GM18867 (cell line): ENCODE measurements around the gene DNAH6.
"Not testable (repeated sequence)": the region's sequence is repeated elsewhere in the genome, so short reads cannot be mapped to it uniquely, and the experiment has no call there.

Experiments
- ATAC-seq: cut with Tn5 transposase; IDR thresholded peaks from one replicate; pipeline ENCODE4 v1.9.1; 2021; ENCODE audit warnings: mild to moderate bottlenecking, moderate library complexity; ENCODE audit not compliant: unreplicated experiment

DNAH6 gene

GRCh38 chr2:84732897-84733778, 216.8 kb downstream of the DNAH6 start:
- no peak for ATAC-seq

DNA sequence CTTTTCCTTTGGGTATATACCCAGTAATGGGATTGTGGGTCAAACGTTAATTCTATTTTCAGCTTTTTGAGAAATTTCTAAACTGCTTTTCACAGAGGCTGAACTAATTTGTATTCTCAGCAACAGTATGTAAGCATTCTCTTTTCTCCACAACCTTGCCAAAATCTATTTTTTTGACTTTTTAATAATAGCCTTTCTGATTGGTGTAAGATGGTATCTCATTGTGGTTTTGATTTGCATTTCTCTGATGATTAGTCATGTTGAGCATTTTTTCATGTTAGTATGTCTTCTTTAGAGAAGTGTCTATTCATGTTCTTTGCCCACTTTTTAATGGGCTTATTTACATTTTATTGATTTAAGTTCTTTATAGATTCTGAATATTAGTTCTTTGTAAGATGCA, 219.1 kb downstream of the DNAH6 start:
- no peak for ATAC-seq

DNA sequence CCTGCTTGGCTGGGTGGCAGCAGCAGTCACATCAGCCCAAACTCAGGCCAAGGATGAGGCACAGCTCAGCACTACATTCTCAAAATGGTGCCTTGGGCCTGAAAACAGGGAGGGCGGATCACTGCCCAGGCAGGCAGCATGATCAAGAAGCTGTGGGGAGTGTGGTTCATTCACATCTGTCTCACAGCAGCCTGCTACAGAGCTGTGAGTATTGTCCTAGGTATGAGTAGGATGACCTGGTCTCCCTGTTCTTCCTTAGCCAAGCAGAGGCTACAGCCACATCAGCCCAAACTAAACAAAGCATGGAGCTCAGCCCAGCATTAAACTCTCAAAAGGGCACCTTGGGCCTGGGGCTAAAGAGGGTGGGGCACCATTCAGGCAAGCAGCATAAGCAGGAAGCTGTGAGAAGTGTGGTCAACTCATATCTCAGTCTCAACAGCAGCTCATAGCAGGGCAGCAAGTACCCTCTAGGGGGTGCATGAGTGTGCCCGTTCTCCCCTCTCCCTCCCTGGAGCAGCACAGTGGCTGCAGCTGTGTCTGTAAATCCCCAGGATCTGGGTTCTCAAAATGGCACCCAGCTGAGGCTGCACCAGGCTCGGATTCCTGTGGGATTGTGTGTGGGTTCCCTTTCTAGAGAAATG, 225.0 kb downstream of the DNAH6 start:
- peak; percentile 100 for ATAC-seq

- no peak for ATAC-seq
These were observed 232.0 kb downstream of the DNAH6 start for GRCh38 chr2:84748341-84748740.

- no peak for ATAC-seq
These were observed 233.1 kb downstream of the DNAH6 start for GRCh38 chr2:84749442-84749841.

DNA sequence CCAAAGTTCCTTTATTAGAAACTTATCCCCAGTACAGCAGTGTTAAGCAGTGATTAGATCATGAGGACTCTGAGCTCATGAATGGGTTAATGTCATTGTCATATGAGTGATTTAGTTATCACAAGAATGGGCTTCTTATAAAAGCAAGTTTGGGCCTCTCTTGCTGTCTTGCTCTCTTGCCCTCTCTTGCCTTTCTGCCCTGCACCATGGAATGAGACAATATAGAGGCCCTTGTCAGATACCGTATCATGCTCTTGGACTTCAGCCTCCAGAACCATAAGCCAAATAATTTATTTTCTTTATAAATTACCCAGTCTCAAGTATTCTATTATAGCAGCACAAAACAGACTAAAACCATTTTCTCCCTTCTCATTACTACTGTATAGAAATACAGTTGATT, 238.8 kb downstream of the DNAH6 start:
- no peak for ATAC-seq

GRCh38 chr2:84757648-84758047, 241.3 kb downstream of the DNAH6 start:
- ATAC-seq = no peak

DNA sequence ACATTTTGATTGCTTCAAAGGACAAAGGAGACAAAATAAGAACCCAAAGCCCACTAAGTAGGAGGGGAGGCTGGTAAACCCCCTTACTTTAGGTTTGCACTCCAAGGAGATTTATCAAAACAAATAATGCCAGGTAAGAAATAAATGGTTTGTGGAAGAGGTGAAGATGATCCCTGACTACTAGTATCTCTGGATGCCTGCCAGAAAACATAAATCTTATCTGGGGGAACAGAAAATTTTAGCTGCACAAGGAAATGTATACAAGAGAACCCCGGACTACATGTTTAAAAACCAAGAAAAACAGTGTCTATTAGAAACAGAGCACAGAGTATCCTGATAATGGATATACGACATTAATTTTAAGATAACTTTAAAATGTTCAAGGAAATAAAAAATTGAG, 250.5 kb downstream of the DNAH6 start:
- ATAC-seq = no peak

DNA sequence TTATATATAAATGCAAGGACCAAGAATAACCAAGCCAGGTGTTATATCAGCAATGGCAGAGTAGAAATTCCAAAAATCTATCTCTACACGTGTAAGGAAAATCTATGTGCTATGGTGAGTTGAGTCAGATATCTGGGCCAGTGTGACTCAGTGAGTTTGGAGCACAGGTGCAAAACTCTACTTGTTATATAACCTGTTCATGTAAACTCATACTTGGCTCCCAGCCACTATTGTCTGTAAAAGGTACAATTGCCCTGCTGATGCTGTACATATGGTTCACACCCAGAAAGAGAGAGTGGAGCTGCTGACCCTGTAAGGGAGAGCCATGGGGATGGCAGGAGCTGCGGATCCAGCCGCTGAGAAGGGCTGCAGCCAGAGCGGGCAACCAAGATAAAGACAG, 252.5 kb downstream of the DNAH6 start:
- no peak for ATAC-seq

DNA sequence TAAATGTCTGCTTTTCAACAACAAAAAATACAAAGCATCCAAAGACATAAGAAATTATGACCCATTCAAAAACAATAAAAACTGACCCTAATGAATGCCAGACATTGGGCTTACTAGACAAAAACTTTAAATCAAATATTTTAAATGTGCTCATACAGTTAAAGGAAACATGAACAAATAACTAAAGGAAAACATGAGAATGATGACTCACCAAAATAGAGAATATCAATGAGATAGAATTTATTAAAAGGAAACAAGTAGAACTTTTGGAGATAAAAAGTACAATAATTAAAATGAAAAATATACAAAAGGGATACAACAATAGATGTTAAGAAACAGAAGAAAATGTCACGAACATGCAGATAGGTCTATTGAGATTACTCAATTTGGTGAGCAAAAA, 254.0 kb downstream of the DNAH6 start:
- ATAC-seq = no peak

GRCh38 chr2:84771251-84771650, 255.0 kb downstream of the DNAH6 start:
- ATAC-seq = no peak

- not testable (repeated sequence) for ATAC-seq
These were observed 257.3 kb downstream of the DNAH6 start for GRCh38 chr2:84773562-84773961.

GRCh38 chr2:84776011-84776410, 259.7 kb downstream of the DNAH6 start:
- no peak for ATAC-seq

- ATAC-seq = no peak
These were observed 262.8 kb downstream of the DNAH6 start for GRCh38 chr2:84778911-84779690.

GRCh38 chr2:84779781-84780180, 263.5 kb downstream of the DNAH6 start:
- no peak for ATAC-seq

DNA sequence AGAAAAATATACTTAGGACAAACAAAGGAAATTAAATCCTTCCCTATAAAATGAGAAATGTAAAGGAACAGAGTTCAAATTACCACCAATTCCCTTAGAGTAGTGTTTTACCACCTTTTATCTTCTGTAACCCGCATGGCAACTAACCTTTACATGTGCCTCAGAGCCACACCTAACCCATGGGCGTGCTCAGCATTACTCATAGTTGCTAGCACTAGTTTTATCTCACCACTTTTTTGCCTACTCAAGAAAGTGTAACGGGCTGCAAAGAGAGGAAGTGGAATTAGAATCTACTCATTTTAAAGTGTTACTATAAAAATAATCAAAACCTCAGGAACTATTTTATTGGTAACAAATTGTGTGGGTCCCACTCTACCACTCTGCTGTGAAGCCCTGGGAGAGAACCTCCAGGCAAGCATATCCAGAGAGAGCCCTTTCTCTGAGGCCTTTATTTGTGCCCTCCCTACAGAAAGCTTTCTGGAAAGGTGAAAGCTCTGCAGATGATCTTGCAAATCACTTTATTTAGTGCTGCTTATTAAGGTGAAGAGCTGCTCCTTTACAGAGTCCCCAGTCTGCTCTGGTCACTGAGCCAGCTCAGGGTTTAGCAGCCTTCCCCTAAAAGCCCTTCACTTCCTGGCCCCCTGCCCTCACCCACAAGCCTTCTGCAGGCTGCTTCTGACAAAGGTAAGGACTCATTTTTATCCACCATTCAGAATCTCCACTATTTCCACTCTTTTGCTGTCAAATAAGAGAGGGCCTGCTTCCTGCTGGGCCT, 265.8 kb downstream of the DNAH6 start:
- ATAC-seq = peak; percentile 97

DNA sequence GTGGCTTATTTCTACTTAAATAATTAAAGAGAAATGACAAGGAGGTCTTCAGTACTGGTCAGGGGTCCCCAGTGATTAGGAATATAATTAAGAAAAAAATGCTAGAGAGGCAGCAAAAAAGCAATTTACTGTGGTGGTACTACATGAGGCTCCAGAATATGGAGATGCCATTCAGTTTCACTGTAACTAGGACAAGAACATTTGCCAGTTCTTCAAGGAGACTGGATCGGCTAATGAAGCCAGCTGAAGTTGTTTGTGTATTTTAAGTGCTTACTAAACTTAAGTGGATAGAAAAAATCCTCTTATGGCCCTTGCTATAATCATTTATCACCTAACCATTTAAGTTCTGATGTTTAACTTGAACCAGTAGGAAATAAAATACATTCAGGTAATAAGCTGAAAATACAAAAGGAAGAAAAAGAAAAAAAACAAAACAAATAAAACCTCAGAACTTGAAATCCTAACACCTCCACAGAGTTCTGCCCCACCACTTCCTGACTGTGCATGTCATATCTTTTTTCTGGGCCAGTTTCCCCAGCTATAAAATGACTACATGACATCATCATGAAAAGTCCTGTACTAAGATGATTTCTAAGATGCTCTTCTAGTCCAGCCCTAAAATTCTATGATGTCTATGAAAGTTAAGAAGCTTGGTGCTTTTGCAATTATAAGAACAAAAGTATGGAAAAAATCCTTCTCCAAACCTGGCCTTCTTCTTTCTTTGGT, 266.6 kb downstream of the DNAH6 start:
- no peak for ATAC-seq

DNA sequence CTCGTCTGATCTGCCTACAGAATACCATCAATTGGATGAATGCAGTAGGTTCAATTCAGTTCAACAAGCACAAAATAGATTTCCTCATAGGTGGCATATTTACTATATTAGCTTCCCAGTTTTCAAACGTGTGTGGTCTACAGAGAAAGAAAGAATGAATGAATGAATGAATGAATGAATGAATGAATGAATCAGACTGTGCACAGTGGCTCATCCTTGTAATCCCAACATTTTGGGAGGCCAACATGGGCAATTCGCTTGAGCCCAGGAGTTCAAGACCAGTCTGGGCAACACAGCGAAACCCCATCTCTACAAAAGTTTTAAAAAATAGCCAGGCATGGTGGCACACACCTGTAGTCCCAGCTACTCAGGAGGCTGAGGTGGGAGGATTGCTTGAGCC, 269.7 kb downstream of the DNAH6 start:
- ATAC-seq = no peak

- no peak for ATAC-seq
These were observed 270.3 kb downstream of the DNAH6 start for GRCh38 chr2:84786601-84787000.

DNA sequence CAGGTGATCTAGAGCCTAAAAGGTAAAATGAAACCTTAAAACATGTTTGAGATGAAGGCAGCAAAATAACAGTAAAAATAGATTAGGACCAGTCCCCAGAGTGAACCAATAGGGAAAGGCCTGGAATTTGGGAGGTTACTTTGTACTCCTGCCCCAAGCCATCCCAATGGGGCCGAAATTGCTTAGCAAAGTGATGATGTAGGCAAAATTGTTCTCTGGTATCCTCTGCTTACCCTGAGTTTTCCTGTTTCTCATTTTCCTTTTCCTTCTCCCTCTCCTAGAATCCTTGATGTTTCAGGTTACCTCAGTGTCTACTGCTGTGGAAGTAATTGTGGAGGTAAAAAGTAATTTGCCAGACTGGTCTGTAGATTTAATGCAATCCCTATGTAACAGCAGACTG, 271.7 kb downstream of the DNAH6 start:
- no peak for ATAC-seq
